ENCODE results near the gene COMP. TPM values are rescaled to one million over a fixed set of nuclear protein-coding genes. Genes with fewer than 3 reads are reported as not detected.
A peak's percentile ranks its signal among the peaks of the same experiment; 100 is the strongest.

COMP gene
- under 1 TPM in 1 of 4 donors, not detected in 3; 0.40 TPM for total RNA-seq

DNA sequence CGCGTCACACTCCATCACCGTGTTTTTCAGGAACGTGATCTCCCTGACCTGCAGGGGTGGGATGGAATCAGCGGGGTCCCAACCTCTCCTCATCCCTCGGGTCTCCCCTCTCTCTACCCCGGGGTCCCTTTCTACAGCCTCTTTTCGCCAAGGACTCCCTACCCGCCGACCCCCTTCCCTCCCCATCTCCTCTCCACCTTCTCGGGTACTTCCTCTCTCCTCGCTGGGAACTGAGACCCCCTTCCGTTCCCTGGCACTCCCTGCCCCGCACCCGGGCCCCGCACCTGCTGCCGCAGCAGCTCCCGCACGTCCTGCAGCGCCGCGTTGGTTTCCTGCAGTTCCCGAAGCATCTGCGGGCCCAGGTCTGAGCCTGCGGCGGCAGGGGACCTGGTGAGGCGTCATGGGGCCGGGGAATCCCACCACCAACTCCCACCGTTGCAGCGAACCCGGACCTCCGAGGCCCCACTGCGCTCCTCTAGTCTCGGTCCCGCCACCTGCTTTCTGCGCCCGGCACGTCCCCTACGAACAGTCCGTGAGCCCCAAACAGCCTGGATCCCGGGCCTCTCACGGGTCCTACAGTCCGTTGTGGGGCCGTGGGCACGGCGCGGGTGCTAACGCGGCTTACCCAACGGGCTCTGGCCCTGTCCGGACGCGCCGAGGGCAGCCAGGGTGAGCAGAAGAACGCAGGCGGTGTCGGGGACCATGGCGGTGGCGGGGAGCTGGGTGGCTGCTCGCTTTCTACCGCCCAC lies at the start of gene COMP:
COMP (minus strand) TSS at position 740 of the 749 bp plus-strand sequence; CDS start at position 704, 36 bp downstream.
- Histone ChIP-seq H3K27ac (no peak within 1 kb of the TSS), H3K4me1 (peaks cover 0 to 41% (median 23%) of the 10 kb centered on the region in 4 donors), H3K36me3 (no peaks in the 10 kb centered on the region), H3K27me3 (peaks cover 0 to 48% of the 10 kb centered on the region in 2 donors), H3K9me3 (no peaks in the 10 kb centered on the region), H3K4me3 (peak within 1 kb of the TSS in 2 of 4 donors; percentile 34 to 43)
- no peak for TF ChIP-seq CTCF (IDR thresholded peaks at IDR 0.05)
- TF ChIP-seq POLR2A (IDR thresholded peaks at IDR 0.05) = no peak
- no peak for DNase-seq

DNA sequence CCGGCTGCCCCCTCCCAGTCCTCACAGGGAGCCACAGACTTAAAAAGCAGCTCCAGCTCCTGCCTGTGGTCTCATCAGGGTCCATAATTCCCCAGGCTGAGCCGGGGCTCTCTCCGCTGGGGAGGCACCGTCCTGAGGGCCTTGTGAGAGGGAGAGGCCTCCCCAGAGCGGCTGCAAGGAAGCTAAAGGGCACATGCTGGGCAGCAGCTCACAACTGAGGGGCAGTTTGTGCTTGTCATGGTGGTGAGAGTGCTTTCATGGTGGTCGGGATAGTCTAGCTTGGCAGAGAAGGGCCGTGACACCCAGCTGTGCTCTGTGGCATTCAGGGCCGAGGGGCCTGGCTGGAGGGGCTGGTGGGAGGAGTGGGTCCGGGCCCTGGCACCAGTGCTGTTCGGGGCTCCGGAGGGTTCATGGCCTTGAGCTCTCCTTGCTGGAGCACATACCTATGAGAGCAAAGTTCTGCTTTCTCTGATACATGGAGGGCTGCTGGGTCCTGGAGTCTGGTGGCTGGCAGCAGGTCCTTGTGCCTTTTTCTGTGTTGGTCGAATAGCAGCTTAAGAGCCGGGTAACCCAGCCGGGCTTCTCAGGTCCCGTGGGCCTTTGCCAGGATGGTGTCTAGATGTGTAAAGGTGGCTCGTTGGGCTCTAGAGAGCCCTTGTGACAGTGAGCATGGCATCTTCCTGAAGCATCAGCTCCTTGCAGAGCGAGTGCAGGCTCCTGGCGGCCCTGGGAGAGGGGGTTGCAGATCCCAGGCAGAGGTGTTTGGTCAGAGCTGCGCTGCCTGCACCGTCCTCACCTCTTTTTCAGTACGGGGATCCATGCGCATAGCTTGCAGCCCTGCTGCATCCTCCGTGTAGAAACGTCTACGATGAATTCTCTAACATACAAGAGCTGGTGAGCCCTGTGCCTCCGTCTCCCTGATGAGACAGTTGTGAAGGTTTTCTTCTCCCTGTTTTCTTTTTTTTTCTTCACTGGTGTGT lies 49.5 kb upstream of the COMP start:
- Histone ChIP-seq H3K9me3 (no peaks in the 10 kb centered on the region), H3K27ac (no peak overlapping the region), H3K4me1 (peaks cover 5 to 63% (median 24%) of the 10 kb centered on the region in 4 donors), H3K4me3 (no peak overlapping the region), H3K27me3 (no peaks in the 10 kb centered on the region), H3K36me3 (peaks cover 0 to 12% (median 0%) of the 10 kb centered on the region in 3 donors)
- TF ChIP-seq POLR2A (IDR thresholded peaks at IDR 0.05) (no peak), CTCF (IDR thresholded peaks at IDR 0.05) (no peak)
- DNase-seq = no peak

GRCh38 chr19:18839465-18840287 lies 48.6 kb upstream of the COMP start:
- DNase-seq = no peak
- H3K27ac ChIP-seq = no peak overlapping the region
- H3K36me3 ChIP-seq = peaks cover 0 to 16% (median 0%) of the 10 kb centered on the region in 3 donors

DNA sequence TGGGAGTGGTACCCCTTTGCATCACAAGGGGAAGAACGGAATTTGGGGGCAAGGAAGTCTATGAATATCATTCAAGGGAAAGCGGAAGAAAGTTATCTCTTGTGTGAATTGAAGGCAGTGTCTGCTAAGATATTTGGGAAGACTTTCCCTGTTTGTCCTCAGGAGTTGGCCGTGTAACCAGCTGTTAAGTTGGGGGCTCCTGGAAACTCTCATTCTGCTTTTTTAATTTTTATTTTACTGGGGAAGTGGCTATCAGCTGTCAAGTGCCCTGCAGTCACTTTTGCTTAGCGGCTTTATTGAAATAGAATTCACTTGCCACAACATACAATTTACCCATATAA lies 43.5 kb upstream of the COMP start:
- Histone ChIP-seq H3K27me3 (no peaks in the 10 kb centered on the region), H3K4me3 (peak overlapping the region in 2 of 4 donors; percentile 86 to 97), H3K36me3 (peaks cover 0 to 16% (median 0%) of the 10 kb centered on the region in 3 donors), H3K27ac (peak overlapping the region in 1 of 4 donors; percentile 93), H3K4me1 (peaks cover 2 to 67% (median 17%) of the 10 kb centered on the region in 4 donors), H3K9me3 (no peaks in the 10 kb centered on the region)
- TF ChIP-seq POLR2A (IDR thresholded peaks at IDR 0.05) = no peak
- TF ChIP-seq CTCF (IDR thresholded peaks at IDR 0.05) = no peak
- DNase-seq = no peak

More at GRCh38 chr19:18839465-18840287, 48.6 kb upstream of the COMP start:
- no peaks in the 10 kb centered on the region for H3K27me3 ChIP-seq
- TF ChIP-seq CTCF (IDR thresholded peaks at IDR 0.05) (peak in 2 of 6 experiments; percentile 19 to 21), POLR2A (IDR thresholded peaks at IDR 0.05) (no peak)
- H3K4me3 ChIP-seq = no peak overlapping the region
- H3K4me1 ChIP-seq = peaks cover 5 to 72% (median 22%) of the 10 kb centered on the region in 4 donors
- no peaks in the 10 kb centered on the region for H3K9me3 ChIP-seq

All from Peyer's patch (tissue), 4 donors.